HPDE6-E6E7 (cell line): ENCODE results near the gene ASGR1.

Experiments used
- DNase-seq: peaks from one replicate; pipeline ENCODE4 v3.0.0; 2011; ENCODE audit warnings: missing footprints; ENCODE audit errors: extremely low spot score

The ASGR1 gene

DNA sequence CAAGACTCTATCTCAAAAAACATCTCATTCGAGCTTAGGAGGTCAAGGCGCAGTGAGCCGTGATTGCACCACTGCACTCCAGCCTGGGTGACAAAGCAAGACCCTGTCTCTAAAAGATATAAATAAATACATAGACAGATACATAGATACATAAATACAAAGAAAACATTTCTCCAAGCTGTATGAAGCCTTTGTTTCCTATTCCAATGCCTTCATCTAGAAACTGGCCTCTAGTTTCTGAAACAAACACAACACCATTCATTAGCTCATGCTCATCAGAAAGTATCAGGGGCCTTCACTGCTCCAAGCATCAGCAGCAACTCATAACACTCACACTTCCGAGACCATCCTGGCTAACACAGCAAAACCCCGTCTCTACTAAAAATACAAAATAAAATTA is 54.2 kb downstream of the ASGR1 start:
- no peak for DNase-seq

GRCh38 chr17:7123844-7124243 is 55.3 kb downstream of the ASGR1 start:
- DNase-seq = no peak
